DOHH2 (cell line): ENCODE measurements around the gene PIGZ.

Experiments used
- H3F3A ChIP-seq: fragments of 200-600 bp; sonication (generic), shearing (Covaris generic); 2 replicates; pipeline ENCODE4 v1.6.0; 2016; ENCODE audit warnings: antibody characterized with exemption, mild to moderate bottlenecking; ENCODE audit not compliant: control insufficient read depth, insufficient read depth
- H3K27ac ChIP-seq: fragments of 200-600 bp; sonication (generic); 2 replicates; pipeline ENCODE4 v1.5.1; 2014; ENCODE audit warnings: low read depth, mild to moderate bottlenecking, low read length, moderate library complexity
- H3K27me3 ChIP-seq: fragments of 200-600 bp; sonication (generic); 2 replicates; pipeline ENCODE4 v1.6.1; 2014; ENCODE audit warnings: mild to moderate bottlenecking, low read length, mixed read lengths; ENCODE audit not compliant: control insufficient read depth
- H3K36me3 ChIP-seq: fragments of 200-600 bp; sonication (generic); 2 replicates; pipeline ENCODE4 v1.6.1; 2014; ENCODE audit warnings: mild to moderate bottlenecking, low read length, moderate library complexity, mixed read lengths; ENCODE audit not compliant: control insufficient read depth
- H3K4me1 ChIP-seq: fragments of 200-600 bp; sonication (generic); 2 replicates; pipeline ENCODE4 v1.6.1; 2014; ENCODE audit warnings: mild to moderate bottlenecking, low read length, mixed read lengths; ENCODE audit not compliant: control insufficient read depth
- H3K4me2 ChIP-seq: fragments of 200-600 bp; sonication (generic); 2 replicates; pipeline ENCODE4 v1.6.0; 2014; ENCODE audit warnings: mild to moderate bottlenecking, low read length, moderate library complexity
- H3K4me3 ChIP-seq: fragments of 200-600 bp; sonication (generic); 2 replicates; pipeline ENCODE4 v1.5.1; 2014; ENCODE audit warnings: mild to moderate bottlenecking, low read length, mixed read lengths
- H3K79me2 ChIP-seq: fragments of 200-600 bp; sonication (generic); 2 replicates; pipeline ENCODE4 v1.6.1; 2014; ENCODE audit warnings: mild to moderate bottlenecking, low read length, mixed read lengths; ENCODE audit not compliant: control insufficient read depth
- H3K9me2 ChIP-seq: fragments of 200-600 bp; sonication (generic); replicated peaks from 2 replicates; pipeline ENCODE4 v1.6.1; 2014; ENCODE audit warnings: mild to moderate bottlenecking, low read length, mixed read lengths; ENCODE audit not compliant: control insufficient read depth
- H3K9me3 ChIP-seq: fragments of 200-600 bp; sonication (generic); 2 replicates; pipeline ENCODE4 v1.6.1; 2014; ENCODE audit warnings: antibody characterized with exemption, low read length, mixed read lengths; ENCODE audit not compliant: control insufficient read depth, insufficient read depth
- H4K20me1 ChIP-seq: fragments of 200-600 bp; sonication (generic); 2 replicates; pipeline ENCODE4 v1.6.0; 2014; ENCODE audit warnings: low read depth, mild to moderate bottlenecking, antibody characterized with exemption, low read length, moderate library complexity; ENCODE audit not compliant: control insufficient read depth, insufficient read depth
- CTCF ChIP-seq: fragments of 200-600 bp; sonication (generic); IDR thresholded peaks from one replicate; pipeline ENCODE4 v1.5.1; 2014; ENCODE audit warnings: antibody characterized with exemption, mild to moderate bottlenecking, low read depth, low read length; ENCODE audit not compliant: poor library complexity, severe bottlenecking
- EZH2phosphoT487 ChIP-seq: fragments of 200-600 bp; sonication (generic); IDR thresholded peaks from 2 replicates; pipeline ENCODE4 v1.6.1; 2017; ENCODE audit warnings: borderline replicate concordance, mild to moderate bottlenecking, antibody characterized with exemption, low read length, moderate library complexity, mixed read lengths

Gene PIGZ

GRCh38 chr3:196962930-196963630, 5.6 kb downstream of the PIGZ start:
- Histone ChIP-seq H3K27me3 (peaks cover 2% of the 10 kb centered on the region; the same call in 1 of the 2 replicates), H3K9me3 (no peaks in the 10 kb centered on the region), H3K27ac (no peak overlapping the region), H4K20me1 (no peaks in the 10 kb centered on the region), H3K36me3 (no peaks in the 10 kb centered on the region), H3K9me2 (no peaks in the 10 kb centered on the region), H3F3A (no peaks in the 10 kb centered on the region), H3K4me3 (no peak overlapping the region), H3K79me2 (no peaks in the 10 kb centered on the region), H3K4me2 (no peak overlapping the region), H3K4me1 (peaks cover 12% of the 10 kb centered on the region)
- TF ChIP-seq EZH2phosphoT487 = no peak
- TF ChIP-seq CTCF = no peak

GRCh38 chr3:196962108-196962929, 6.3 kb downstream of the PIGZ start:
- no peaks in the 10 kb centered on the region for H3F3A ChIP-seq
- no peaks in the 10 kb centered on the region for H3K79me2 ChIP-seq
- no peaks in the 10 kb centered on the region for H4K20me1 ChIP-seq
- no peak overlapping the region for H3K27ac ChIP-seq
- H3K36me3 ChIP-seq = no peaks in the 10 kb centered on the region
- no peak for TF ChIP-seq CTCF
- TF ChIP-seq EZH2phosphoT487 = no peak
- H3K4me1 ChIP-seq = peaks cover 11% of the 10 kb centered on the region
- H3K4me3 ChIP-seq = no peak overlapping the region
- H3K27me3 ChIP-seq = no peaks in the 10 kb centered on the region
- H3K9me3 ChIP-seq = no peaks in the 10 kb centered on the region
- no peaks in the 10 kb centered on the region for H3K9me2 ChIP-seq
- no peak overlapping the region for H3K4me2 ChIP-seq

GRCh38 chr3:196954832-196955231, 13.8 kb downstream of the PIGZ start:
- Histone ChIP-seq H3K79me2 (no peaks in the 10 kb centered on the region), H3K4me3 (no peak overlapping the region), H3K36me3 (no peaks in the 10 kb centered on the region), H3K27me3 (peaks cover 14% of the 10 kb centered on the region), H3F3A (no peaks in the 10 kb centered on the region), H4K20me1 (no peaks in the 10 kb centered on the region), H3K27ac (no peak overlapping the region), H3K4me2 (no peak overlapping the region), H3K9me2 (no peaks in the 10 kb centered on the region), H3K9me3 (no peaks in the 10 kb centered on the region), H3K4me1 (no peaks in the 10 kb centered on the region)
- TF ChIP-seq EZH2phosphoT487 (no peak), CTCF (no peak)
